Natural killer cell (primary cell): ENCODE results near the gene SRP68. TPM values are rescaled to one million over a fixed set of nuclear protein-coding genes. Genes with fewer than 3 reads are reported as not detected.

Experiments used
- ATAC-seq, 3 donors: fragments of 150-1000 bp in 2 of 3; fragments of 200-7000 bp in 1 of 3; cut with Tn5 transposase; 1 replicate in 1 of 3; 2 replicates in 2 of 3; pipeline ENCODE4 v1.10.0; 2021; ENCODE audit warnings: mild to moderate bottlenecking in 2 of 3, moderate library complexity in 2 of 3
- DNase-seq, 2 donors: peaks; one replicate each; pipeline versions ENCODE4 v3.0.0 to v3.0.0-alpha.2; 2013 to 2021; ENCODE audit warnings: mixed read lengths in 1 of 2
- H3K27ac ChIP-seq: one replicate; pipeline ENCODE4 v1.5.1; 2013; ENCODE audit warnings: mild to moderate bottlenecking, low read length
- H3K27me3 ChIP-seq: one replicate; pipeline ENCODE4 v1.6.1; 2013; ENCODE audit warnings: low read length; ENCODE audit not compliant: control insufficient read depth, insufficient read depth
- H3K36me3 ChIP-seq: one replicate; pipeline ENCODE4 v1.6.1; 2013; ENCODE audit warnings: low read length; ENCODE audit not compliant: control insufficient read depth, insufficient read depth
- H3K4me1 ChIP-seq: one replicate; pipeline ENCODE4 v1.6.1; 2013; ENCODE audit warnings: low read length; ENCODE audit not compliant: control insufficient read depth, insufficient read depth
- H3K4me3 ChIP-seq: one replicate; pipeline ENCODE4 v1.5.1; 2013; ENCODE audit warnings: low read length
- H3K9me3 ChIP-seq: one replicate; pipeline ENCODE4 v1.6.1; 2013; ENCODE audit warnings: low read length; ENCODE audit not compliant: control insufficient read depth, insufficient read depth
- H3K27ac Mint-ChIP-seq, 2 donors: one replicate each; pipeline ENCODE4 v1.8.0; 2022; ENCODE audit warnings: mild to moderate bottlenecking in 2 of 2, mixed read lengths in 2 of 2, moderate library complexity in 1 of 2
- H3K27me3 Mint-ChIP-seq, 2 donors: one replicate each; pipeline ENCODE4 v1.8.0; 2022; ENCODE audit warnings: low read depth in 2 of 2, mixed read lengths in 2 of 2
- H3K36me3 Mint-ChIP-seq: one replicate; pipeline ENCODE4 v1.8.0; 2022; ENCODE audit warnings: mixed read lengths
- H3K4me1 Mint-ChIP-seq, 2 donors: one replicate each; pipeline ENCODE4 v1.8.0; 2022; ENCODE audit warnings: mixed read lengths in 2 of 2
- H3K4me3 Mint-ChIP-seq: one replicate; pipeline ENCODE4 v1.8.0; 2022; ENCODE audit warnings: mild to moderate bottlenecking, moderate library complexity, mixed read lengths
- H3K9me3 Mint-ChIP-seq, 2 donors: one replicate each; pipeline ENCODE4 v1.8.0; 2022; ENCODE audit warnings: mixed read lengths in 2 of 2
- CTCF ChIP-seq: fragments of 200-600 bp; IDR thresholded peaks from one replicate; pipeline ENCODE4 v1.8.0; 2022; ENCODE audit warnings: antibody characterized with exemption
- WGBS: methylation state at CpG from one replicate; pipeline ENCODE4 v1.1.7; 2013; ENCODE audit warnings: missing lambda C conversion rate; ENCODE audit not compliant: insufficient coverage; 5-methylcytosine and 5-hydroxymethylcytosine counted together
- intact Hi-C: fragments of 100-400 bp; cut with micrococcal nuclease; formaldehyde crosslinking; loops from one replicate; pipeline ENCODE4 v1.14.2; 2022
- total RNA-seq, 4 donors: library from RNA; stranded (reverse); fragments of 120-200 nt in 1 of 4; gene quantifications; one replicate each; pipeline versions ENCODE4 v1.2.3 to v1.2.4, GENCODE V29; 2013 to 2022

Gene SRP68
- total RNA-seq, 3 donors from 2014 or later (not counting 1 experiment from before 2014, with no cell fraction given): 57.8 to 74.4 (median 70.7) TPM

- ATAC-seq (no peak), DNase-seq (no peak)
- Histone ChIP-seq H3K4me1 (peaks cover 25% of the 10 kb centered on the region), H3K4me3 (peak overlapping the region; percentile 59), H3K36me3 (peaks cover 19% of the 10 kb centered on the region), H3K27me3 (no peaks in the 10 kb centered on the region), H3K27ac (peak overlapping the region; percentile 68), H3K9me3 (no peaks in the 10 kb centered on the region)
- Mint-ChIP-seq H3K4me3 (peak overlapping the region; percentile 96), H3K4me1 (peaks cover 17 to 25% of the 10 kb centered on the region in 2 donors), H3K36me3 (peaks cover 7% of the 10 kb centered on the region), H3K9me3 (no peaks in the 10 kb centered on the region), H3K27me3 (no peaks in the 10 kb centered on the region), H3K27ac (peak overlapping the region; percentile 87 to 96)
- intact Hi-C loops: no loop called here
- no peak for TF ChIP-seq CTCF
- 82% methylated on average over 29 of the region's 29 CpGs for WGBS
Measured at GRCh38 chr17:76104140-76104895, 32.0 kb upstream of the SRP68 start.

GRCh38 chr17:76103274-76104139, 31.2 kb upstream of the SRP68 start, which contains the start of gene EXOC7:
Gene EXOC7 (minus strand): TSS chr17:76103787. CDS start chr17:76103692, 95 bp downstream.
- H3K4me3 Mint-ChIP-seq: peak within 1 kb of the TSS; percentile 96
- Histone ChIP-seq H3K27ac (peak within 1 kb of the TSS; percentile 68), H3K4me1 (peaks cover 25% of the 10 kb centered on the region), H3K36me3 (peaks cover 19% of the 10 kb centered on the region), H3K9me3 (no peaks in the 10 kb centered on the region), H3K27me3 (no peaks in the 10 kb centered on the region), H3K4me3 (peak within 1 kb of the TSS; percentile 59)
- peak within 1 kb of the TSS; percentile 87 to 96 for H3K27ac Mint-ChIP-seq
- WGBS: 5% methylated on average over 55 of the region's 55 CpGs
- peaks cover 17 to 25% of the 10 kb centered on the region in 2 donors for H3K4me1 Mint-ChIP-seq
- peak; percentile 20 for TF ChIP-seq CTCF
- intact Hi-C loops: no loop called here
- no peaks in the 10 kb centered on the region for H3K27me3 Mint-ChIP-seq
- H3K9me3 Mint-ChIP-seq: no peaks in the 10 kb centered on the region
- peak; percentile 94 to 99 for DNase-seq
- peaks cover 7% of the 10 kb centered on the region for H3K36me3 Mint-ChIP-seq
- ATAC-seq: peak; percentile 95 to 96 (median 96)

GRCh38 chr17:76102944-76103273, 30.6 kb upstream of the SRP68 start:
- peak overlapping the region; percentile 59 for H3K4me3 ChIP-seq
- intact Hi-C loops: no loop called here
- no peaks in the 10 kb centered on the region for H3K27me3 ChIP-seq
- Mint-ChIP-seq H3K36me3 (peaks cover 7% of the 10 kb centered on the region), H3K27ac (peak overlapping the region; percentile 87 to 96), H3K4me3 (peak overlapping the region; percentile 96), H3K27me3 (no peaks in the 10 kb centered on the region), H3K4me1 (peaks cover 17 to 25% of the 10 kb centered on the region in 2 donors), H3K9me3 (no peaks in the 10 kb centered on the region)
- DNase-seq: no peak
- ATAC-seq: no peak
- no peak for TF ChIP-seq CTCF
- H3K9me3 ChIP-seq: no peaks in the 10 kb centered on the region
- H3K36me3 ChIP-seq: peaks cover 19% of the 10 kb centered on the region
- peaks cover 25% of the 10 kb centered on the region for H3K4me1 ChIP-seq
- H3K27ac ChIP-seq: peak overlapping the region; percentile 68
- WGBS: 9% methylated on average over 4 of the region's 4 CpGs
